Sigmoid colon (tissue), 4 donors: ENCODE results near the gene CCDC187.
"Not testable (repeated sequence)": the region's sequence is repeated elsewhere in the genome, so short reads cannot be mapped to it uniquely, and the experiment has no call there.

Experiments
- EP300 ChIP-seq, 4 donors: sonication (generic); formaldehyde crosslinking; IDR thresholded peaks; one replicate each; pipeline ENCODE4 v1.6.1; 2017; ENCODE audit warnings: antibody characterized with exemption in 4 of 4
- POLR2A ChIP-seq, 2 donors: fragments of 450-650 bp; IDR thresholded peaks; one replicate each; pipeline ENCODE4 v1.6.1; 2016; ENCODE audit warnings: antibody characterized with exemption in 2 of 2, mild to moderate bottlenecking in 2 of 2, moderate library complexity in 2 of 2
- POLR2AphosphoS5 ChIP-seq, 4 donors: sonication (generic); formaldehyde crosslinking; IDR thresholded peaks; one replicate each; pipeline ENCODE4 v1.6.1; 2017; ENCODE audit warnings: antibody characterized with exemption in 4 of 4
- TF ChIP-seq, protein P1 (sequence below), 4 experiments: fragments of 450-650 bp in 3 of 4; fragments of 200-600 bp in 1 of 4; IDR thresholded peaks; one replicate each; pipeline ENCODE4 v1.5.1; 2016 to 2019; ENCODE audit warnings: antibody characterized with exemption in 4 of 4, mild to moderate bottlenecking in 3 of 4, moderate library complexity in 2 of 4

DNA sequence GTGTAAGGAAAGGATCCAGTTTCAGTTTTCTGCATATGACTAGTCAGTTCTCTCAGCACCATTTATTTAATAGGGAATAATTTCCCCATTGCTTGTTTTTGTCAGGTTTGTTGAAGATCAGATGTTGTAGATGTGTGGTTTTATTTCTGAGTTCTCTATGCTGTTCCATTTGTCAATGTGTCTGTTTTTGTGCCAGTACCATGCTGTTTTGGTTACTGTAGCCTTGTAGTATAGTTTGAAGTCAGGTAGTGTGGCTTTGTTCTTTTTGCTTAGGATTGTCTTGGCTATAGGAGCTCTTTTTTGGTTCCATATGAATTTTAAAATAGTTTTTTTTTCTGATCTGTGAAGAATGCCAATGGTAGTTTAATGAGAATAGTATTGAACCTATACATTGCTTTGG, 17.1 kb upstream of the CCDC187 start:
- TF ChIP-seq POLR2A, EP300, POLR2AphosphoS5 (IDR thresholded peaks at IDR 0.05): not testable (repeated sequence)
- TF ChIP-seq, protein P1, sequence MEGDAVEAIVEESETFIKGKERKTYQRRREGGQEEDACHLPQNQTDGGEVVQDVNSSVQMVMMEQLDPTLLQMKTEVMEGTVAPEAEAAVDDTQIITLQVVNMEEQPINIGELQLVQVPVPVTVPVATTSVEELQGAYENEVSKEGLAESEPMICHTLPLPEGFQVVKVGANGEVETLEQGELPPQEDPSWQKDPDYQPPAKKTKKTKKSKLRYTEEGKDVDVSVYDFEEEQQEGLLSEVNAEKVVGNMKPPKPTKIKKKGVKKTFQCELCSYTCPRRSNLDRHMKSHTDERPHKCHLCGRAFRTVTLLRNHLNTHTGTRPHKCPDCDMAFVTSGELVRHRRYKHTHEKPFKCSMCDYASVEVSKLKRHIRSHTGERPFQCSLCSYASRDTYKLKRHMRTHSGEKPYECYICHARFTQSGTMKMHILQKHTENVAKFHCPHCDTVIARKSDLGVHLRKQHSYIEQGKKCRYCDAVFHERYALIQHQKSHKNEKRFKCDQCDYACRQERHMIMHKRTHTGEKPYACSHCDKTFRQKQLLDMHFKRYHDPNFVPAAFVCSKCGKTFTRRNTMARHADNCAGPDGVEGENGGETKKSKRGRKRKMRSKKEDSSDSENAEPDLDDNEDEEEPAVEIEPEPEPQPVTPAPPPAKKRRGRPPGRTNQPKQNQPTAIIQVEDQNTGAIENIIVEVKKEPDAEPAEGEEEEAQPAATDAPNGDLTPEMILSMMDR (IDR thresholded peaks at IDR 0.05), result not testable (repeated sequence)
